ENCODE measurements around the gene NHP2.

- TF ChIP-seq REST (IDR thresholded peaks at IDR 0.05; ENCODE audit: low read depth): no peak
- TF ChIP-seq RAD21 (IDR thresholded peaks at IDR 0.05; ENCODE audit: low read depth): no peak
- TF ChIP-seq USF1 (IDR thresholded peaks at IDR 0.05): no peak
- TF ChIP-seq TAF1 (IDR thresholded peaks at IDR 0.05; ENCODE audit: low read depth): no peak
- TF ChIP-seq MAX (IDR thresholded peaks at IDR 0.05): no peak
- TF ChIP-seq CREB1 (IDR thresholded peaks at IDR 0.05; ENCODE audit: low read depth): no peak
- TF ChIP-seq EGR1 (IDR thresholded peaks at IDR 0.05): no peak
- TF ChIP-seq TCF12 (IDR thresholded peaks at IDR 0.05; ENCODE audit: low read depth): no peak
- TF ChIP-seq EP300 (IDR thresholded peaks at IDR 0.05; ENCODE audit: borderline replicate concordance): no peak
- no peak for TF ChIP-seq YY1 (IDR thresholded peaks at IDR 0.05; ENCODE audit: low read depth)
- no peak for TF ChIP-seq FOXM1 (IDR thresholded peaks at IDR 0.05; ENCODE audit: borderline replicate concordance, low read depth)
- TF ChIP-seq NFIC (IDR thresholded peaks at IDR 0.05): no peak
- TF ChIP-seq TEAD4 (IDR thresholded peaks at IDR 0.05): no peak
- TF ChIP-seq ZBTB7A (IDR thresholded peaks at IDR 0.05; ENCODE audit: low read depth): no peak
Measured at GRCh38 chr5:178115814-178116142, 37.9 kb downstream of the NHP2 start.

Data from Ishikawa (cell line).